Measurements from ENCODE around the gene S100A12. TPM values are rescaled to one million over a fixed set of nuclear protein-coding genes. Genes with fewer than 3 reads are reported as not detected.

Gene S100A12
- total RNA-seq, 2 experiments from 2014 or later = not detected

- H3K4me3 ChIP-seq (ENCODE audit: low read depth, low read length, poor library complexity, severe bottlenecking) = no peak overlapping the region
- no peaks in the 10 kb centered on the region for H3K9me2 ChIP-seq (ENCODE audit: insufficient read depth, low read length)
- H3K4me2 ChIP-seq (ENCODE audit: low read length) = no peak overlapping the region
- intact Hi-C loops (cut with micrococcal nuclease; ENCODE audit: unreplicated experiment) = loop anchor here (1.0 to 10.0 kb wide), 2 partner anchors 140 to 389 kb away; no protein-coding TSS in a partner anchor
- H4K20me1 ChIP-seq (ENCODE audit: insufficient read depth, low read length) = no peaks in the 10 kb centered on the region
- ChIA-PET CTCF (ENCODE audit: unreplicated experiment) (no interaction called here), POLR2A (no interaction called here)
- no TSS peak for BruUV-seq (replicated peaks)
- H3K36me3 ChIP-seq (ENCODE audit: insufficient read depth, low read length) = no peaks in the 10 kb centered on the region
- no peaks in the 10 kb centered on the region for H3K9me3 ChIP-seq (ENCODE audit: low read length)
- H3K4me1 ChIP-seq (ENCODE audit: insufficient read depth, low read length, poor library complexity, severe bottlenecking) = no peaks in the 10 kb centered on the region
- no peaks in the 10 kb centered on the region for H3K79me2 ChIP-seq (ENCODE audit: insufficient read depth, low read depth, low read length)
- no peak for TF ChIP-seq EZH2phosphoT487 (IDR thresholded peaks at IDR 0.05; ENCODE audit: borderline replicate concordance, low read depth, low read length)
- peak; percentile 74 for TF ChIP-seq CTCF (conservative IDR thresholded peaks at IDR 0.05; ENCODE audit: low read length)
- peak; percentile 52 for DNase-seq (ENCODE audit: low spot score)
- no peak overlapping the region for H3K27ac ChIP-seq (ENCODE audit: low read depth, low read length, poor library complexity, severe bottlenecking)
- no peak overlapping the region for H2AFZ ChIP-seq (ENCODE audit: low read length)
Measured at GRCh38 chr1:153355445-153356071, 19.9 kb downstream of the S100A12 start.

DNA sequence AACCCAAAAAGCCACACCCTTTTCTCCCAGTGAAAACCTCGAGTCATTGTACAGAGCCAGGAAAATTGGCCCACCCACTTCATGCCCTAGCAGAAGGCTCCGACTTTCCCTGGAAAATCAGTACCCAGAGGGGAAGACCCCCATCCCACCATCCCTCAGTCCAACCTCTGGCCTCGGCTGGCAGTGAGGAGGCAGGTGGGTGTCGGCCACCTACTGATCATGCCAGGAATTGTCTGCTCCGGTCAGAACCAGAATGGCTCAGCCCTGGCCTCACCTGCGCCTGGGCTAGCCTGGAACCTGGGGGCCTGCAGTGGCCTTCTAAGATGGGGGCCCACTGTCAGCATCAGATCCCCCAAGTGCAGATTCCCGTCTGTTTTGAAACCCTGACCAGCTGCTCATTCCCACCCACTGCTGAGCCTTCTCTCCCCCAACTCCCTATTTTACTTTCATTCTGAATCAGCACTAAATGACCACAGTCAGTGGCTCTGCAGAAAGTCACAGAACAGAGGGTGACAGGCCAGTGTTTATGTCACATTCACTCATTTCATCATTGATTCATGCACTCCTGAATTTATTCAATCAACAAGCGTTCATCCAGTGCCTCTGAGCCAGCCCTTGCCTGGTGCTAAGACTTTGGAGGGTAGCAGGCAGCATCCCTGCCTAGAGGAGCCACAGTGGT lies 20.8 kb downstream of the S100A12 start:
- no peak overlapping the region for H3K4me2 ChIP-seq (ENCODE audit: low read length)
- intact Hi-C loops (cut with micrococcal nuclease; ENCODE audit: unreplicated experiment) = loop anchor here (1.0 to 10.0 kb wide), 2 partner anchors 141 to 390 kb away; no protein-coding TSS in a partner anchor
- no peaks in the 10 kb centered on the region for H3K79me2 ChIP-seq (ENCODE audit: insufficient read depth, low read depth, low read length)
- H3K9me2 ChIP-seq (ENCODE audit: insufficient read depth, low read length) = no peaks in the 10 kb centered on the region
- POLR2A ChIA-PET = no interaction called here
- no peak overlapping the region for H3K4me3 ChIP-seq (ENCODE audit: low read depth, low read length, poor library complexity, severe bottlenecking)
- no peaks in the 10 kb centered on the region for H3K4me1 ChIP-seq (ENCODE audit: insufficient read depth, low read length, poor library complexity, severe bottlenecking)
- TF ChIP-seq CTCF (conservative IDR thresholded peaks at IDR 0.05; ENCODE audit: low read length) (no peak), EZH2phosphoT487 (IDR thresholded peaks at IDR 0.05; ENCODE audit: borderline replicate concordance, low read depth, low read length) (no peak)
- BruUV-seq (replicated peaks) = no TSS peak
- H3K27ac ChIP-seq (ENCODE audit: low read depth, low read length, poor library complexity, severe bottlenecking) = no peak overlapping the region
- no peak overlapping the region for H2AFZ ChIP-seq (ENCODE audit: low read length)
- DNase-seq (ENCODE audit: low spot score) = no peak
- CTCF ChIA-PET (ENCODE audit: unreplicated experiment) = no interaction called here
- no peaks in the 10 kb centered on the region for H3K9me3 ChIP-seq (ENCODE audit: low read length)
- H3K36me3 ChIP-seq (ENCODE audit: insufficient read depth, low read length) = no peaks in the 10 kb centered on the region
- H4K20me1 ChIP-seq (ENCODE audit: insufficient read depth, low read length) = no peaks in the 10 kb centered on the region

Measured in OCI-LY7 (cell line).